ENCODE measurements around the gene SH3BP5L.

The SH3BP5L gene

DNA sequence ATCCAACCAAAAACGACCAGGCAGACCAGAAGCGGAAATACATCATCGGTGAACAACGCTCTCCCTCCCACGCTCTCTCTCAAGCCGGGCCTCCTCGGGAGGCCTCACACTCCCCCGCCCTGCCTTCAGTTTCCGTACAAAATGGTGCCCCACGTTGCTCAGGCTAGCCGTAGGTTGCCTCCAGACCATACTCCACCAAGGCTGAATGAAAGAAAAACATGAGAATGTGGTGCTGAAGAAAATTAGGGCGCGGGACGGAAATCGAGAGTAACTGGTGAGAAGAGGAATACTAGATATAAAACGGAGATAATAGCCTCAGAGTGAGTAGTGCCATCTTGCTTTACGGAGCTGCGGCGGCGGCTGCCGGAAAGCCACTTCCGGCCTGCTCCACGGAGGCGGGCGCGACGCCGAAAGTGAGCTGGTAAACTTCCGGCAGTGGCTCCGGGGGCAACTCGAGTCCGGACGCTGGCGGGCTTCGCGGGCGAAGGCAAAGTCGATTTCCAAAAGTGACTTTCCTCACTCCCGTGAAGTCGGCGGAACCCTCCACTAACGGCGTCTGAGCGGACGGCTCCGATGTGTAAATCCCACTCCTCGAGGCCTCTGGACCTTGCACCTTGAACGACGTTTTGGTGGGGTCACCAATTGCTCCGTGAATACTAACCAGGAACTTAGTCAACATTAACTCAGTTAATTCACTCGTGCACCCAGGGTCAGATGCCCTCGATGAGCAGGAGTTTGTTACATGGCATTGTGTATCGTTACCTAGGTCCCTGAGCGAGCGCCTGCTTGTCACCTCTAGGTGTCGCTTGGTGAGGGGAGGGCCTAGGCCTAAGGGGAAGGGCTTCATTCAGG, at the start of gene SH3BP5L:
Gene SH3BP5L (minus strand): TSS at position 7 of the 852 bp plus-strand sequence. CDS start 980 bp downstream, outside the sequence.
- peak; percentile 86 for DNase-seq (ENCODE audit: low read depth)

DNA sequence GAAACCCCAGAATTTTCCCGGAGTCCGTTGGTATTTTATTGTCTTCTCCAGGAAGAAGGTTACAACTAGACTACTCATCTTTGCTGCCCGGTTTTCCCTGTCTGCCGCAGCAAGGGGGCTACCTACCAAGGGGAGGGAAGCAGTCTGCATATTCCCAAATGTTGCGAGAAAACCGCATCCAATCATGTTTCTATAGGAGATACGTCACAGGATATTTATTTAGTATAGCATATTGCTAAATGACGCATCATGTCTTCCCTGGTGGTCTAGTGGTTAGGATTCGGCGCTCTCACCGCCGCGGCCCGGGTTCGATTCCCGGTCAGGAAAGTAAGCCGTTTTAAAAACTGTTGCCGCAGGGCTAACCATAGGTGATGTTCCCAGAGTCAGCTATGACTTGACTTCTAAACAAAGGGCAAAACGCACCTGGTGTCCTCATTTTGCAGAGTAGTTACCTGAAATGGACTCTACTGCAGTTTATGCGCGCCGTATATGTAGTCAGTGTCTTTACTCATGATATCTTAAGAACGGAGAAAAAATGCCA, 48.3 kb upstream of the SH3BP5L start:
- DNase-seq (ENCODE audit: low read depth): no peak

GRCh38 chr1:248873409-248873992, 47.8 kb upstream of the SH3BP5L start:
- DNase-seq (ENCODE audit: low read depth): peak; percentile 80

GRCh38 chr1:248872752-248873408, 47.2 kb upstream of the SH3BP5L start:
- DNase-seq (ENCODE audit: low read depth): peak; percentile 38

DNA sequence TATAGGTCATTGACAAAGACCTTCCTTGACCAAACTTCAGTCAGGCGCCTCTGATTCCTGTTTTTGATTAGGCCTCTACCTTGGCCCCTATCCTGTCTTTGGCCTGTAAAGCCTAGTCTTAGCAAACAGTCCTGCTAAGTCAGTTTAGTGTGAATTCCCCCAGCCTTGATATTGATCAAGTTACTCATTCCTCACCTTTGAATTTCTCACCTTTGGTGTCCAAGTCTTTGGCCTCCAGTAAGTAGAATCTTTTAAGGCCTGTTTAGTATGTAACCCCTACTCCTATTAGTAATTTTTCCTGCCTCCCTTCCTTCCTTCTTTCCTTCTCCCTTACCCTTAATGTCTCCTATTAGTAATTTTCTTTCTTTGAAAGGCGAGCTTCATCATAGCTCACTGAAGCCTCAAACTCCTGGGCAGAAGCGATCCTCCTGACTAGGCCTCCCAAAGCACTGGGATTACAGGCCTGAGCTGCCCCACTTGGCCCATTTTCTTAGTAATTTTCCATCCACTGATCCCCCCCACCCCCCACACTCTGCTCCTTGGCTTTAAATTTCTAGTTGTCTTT, 46.2 kb upstream of the SH3BP5L start:
- no peak for DNase-seq (ENCODE audit: low read depth)

DNA sequence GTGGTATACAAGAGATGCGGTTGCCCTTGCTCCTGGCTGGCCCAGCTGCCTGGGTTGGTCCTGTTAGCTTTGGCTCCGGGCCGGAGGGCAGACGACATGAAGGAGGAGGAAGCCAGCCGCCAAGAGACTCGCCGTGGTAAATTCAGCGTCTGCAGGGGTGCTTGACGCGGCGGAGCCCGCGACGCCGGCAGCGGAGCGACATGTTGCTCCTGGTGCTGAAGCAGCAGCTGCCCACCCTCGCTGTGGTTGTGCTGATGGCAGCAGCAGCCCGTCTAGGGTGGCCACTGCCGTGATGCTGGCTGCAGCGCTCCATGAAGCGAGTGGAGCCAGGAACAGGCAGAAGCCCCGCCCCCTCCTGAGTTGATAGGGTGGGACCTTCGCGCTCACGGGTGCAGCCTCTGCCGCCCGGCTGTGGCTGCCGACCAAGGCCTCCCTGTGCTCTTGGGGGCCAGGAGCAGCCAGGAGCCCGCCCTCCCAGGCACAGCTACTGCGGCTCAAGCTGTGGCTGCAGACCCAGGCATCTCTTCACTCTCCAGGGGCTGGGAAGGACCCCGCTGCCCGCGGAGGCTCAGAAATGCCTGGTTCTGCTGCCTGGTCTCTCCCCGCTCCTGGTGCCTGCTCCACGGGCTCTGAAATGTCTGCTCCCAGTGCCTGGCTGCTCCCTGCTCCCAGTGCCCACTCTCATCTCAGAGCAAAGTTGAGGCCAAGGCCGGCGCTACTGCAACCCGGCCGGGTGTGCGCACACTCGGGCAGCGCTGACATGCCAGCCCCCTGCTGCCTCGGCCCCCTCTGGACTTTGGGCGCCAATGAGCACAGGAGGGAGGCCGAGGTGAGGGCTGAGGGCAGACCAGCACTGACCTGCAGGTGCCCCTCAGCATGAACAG, 37.5 kb upstream of the SH3BP5L start:
- no peak for DNase-seq (ENCODE audit: low read depth)

- no peak for DNase-seq (ENCODE audit: low read depth)
Observed at GRCh38 chr1:248862695-248862997, 36.9 kb upstream of the SH3BP5L start.

GRCh38 chr1:248861616-248862015, 35.9 kb upstream of the SH3BP5L start:
- DNase-seq (ENCODE audit: low read depth): no peak

DNA sequence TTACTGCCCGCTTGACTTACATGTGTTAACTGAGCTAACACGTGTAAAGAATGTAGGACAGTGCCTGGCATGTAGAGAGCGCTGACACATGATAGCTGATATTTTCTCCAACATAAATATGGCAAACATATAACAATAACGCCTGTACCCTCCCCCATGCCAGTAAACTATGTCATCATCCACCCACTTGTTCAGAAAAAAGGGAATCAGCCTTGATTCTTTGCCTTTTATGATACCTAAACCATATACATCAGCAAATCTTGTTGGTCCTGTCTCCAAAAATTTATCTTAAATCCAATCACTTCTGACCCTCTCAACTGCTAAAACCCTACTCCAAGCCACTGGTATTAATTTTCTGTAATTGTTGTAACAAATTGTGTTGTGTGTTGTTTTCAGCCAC, 34.3 kb upstream of the SH3BP5L start:
- DNase-seq (ENCODE audit: low read depth): no peak

- DNase-seq (ENCODE audit: low read depth): peak; percentile 70
Observed at GRCh38 chr1:248858891-248859889, 33.5 kb upstream of the SH3BP5L start, which contains the start of gene ZNF692. Gene ZNF692, minus strand, starts transcription at chr1:248859085. Its CDS starts 776 bp downstream, at chr1:248858309.

- no peak for DNase-seq (ENCODE audit: low read depth)
Observed at GRCh38 chr1:248858096-248858890, 32.6 kb upstream of the SH3BP5L start.

GRCh38 chr1:248857749-248858095, 32.0 kb upstream of the SH3BP5L start:
- DNase-seq (ENCODE audit: low read depth): no peak

DNA sequence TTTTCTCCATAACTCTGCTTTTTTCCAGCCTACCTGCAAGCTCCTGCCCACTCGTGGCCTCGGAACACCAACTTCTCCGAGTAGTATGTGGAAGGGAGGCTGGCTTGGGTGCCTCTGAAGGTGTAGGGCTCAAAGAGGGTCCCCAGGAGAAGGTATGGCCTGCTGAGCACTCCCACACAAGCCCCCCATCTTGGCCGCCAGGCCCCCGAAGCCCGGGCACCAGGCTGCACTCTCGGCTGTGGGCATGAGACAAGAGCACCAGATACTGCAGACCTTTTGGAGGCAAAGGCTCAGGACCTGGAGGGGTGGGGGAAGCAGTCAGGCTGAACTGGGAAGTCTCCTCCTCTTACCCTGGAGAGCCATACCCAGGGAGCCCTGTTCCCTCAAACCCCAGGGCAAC, 31.5 kb upstream of the SH3BP5L start:
- no peak for DNase-seq (ENCODE audit: low read depth)

DNA sequence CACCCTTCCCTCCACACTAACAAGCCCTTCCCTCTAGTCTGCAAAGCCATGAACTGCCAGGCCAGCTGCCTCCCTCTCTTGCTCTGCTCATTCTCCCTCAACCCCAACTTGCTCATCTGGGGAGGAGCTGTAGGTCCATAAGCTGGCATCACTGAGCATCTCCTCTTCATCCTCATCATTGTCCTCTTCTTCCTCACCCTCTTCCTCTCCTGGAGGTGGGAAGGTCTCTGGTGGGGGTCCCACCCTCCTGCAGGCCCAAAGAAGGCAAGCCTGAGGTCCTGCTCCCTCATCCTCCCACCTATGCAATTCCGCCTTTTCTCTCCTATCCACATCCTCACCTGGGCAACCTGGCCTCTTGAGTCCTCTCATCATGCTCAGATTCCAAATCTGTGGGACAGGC, 30.5 kb upstream of the SH3BP5L start:
- DNase-seq (ENCODE audit: low read depth): no peak

DNA sequence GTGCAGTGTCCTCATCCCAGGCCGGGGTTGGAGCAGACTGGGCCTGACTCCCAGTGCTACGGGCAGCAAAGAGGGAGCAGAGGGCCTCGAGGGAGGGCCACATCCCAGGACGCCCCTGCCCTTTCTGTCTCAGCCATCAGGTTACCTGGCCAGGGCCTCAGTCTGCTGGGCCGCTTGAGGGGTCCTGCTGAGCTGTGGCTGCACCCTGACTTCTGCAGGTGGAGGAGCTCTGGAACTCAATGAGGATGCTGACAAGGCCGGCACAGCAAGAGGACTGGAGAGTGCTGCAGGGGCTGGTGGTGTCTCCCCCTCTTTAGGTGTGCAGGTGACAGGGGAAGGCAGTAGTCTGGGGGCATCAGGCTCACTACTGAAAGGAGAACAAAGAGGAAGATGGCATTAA, 29.9 kb upstream of the SH3BP5L start:
- DNase-seq (ENCODE audit: low read depth): no peak

DNA sequence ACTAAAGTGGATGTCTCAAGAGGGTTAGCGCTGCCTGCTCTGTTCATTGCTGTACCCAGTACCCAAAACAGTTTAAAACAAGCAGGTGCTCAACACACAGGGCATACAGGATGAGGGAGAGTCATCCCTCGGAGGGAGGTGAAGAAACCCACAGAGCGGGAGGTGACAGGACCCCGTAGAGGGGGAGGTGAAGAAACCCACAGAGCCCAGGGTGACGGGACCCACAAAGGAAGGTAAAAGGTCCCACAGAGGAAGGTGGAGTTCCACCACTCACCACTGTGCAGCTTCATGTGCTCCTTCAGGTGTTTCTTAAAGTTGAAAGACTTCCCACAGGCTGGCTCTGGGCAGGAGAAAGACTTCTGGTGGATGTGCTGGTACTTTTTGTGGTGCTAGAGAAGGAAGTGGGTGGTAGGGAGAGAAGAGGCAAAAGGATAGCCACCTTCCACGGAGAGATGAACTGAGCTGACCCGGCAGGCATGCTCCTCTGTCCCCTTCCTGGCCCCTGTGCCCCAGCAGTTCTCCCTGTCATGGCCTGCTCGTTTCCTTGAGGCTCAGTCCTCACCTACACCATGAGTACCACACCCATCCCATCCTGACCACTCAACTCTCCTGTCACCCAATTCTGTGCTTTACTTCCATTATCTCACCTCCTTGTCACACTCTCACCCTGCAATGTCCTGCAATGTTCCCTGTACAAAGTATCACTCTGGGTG, 28.1 kb upstream of the SH3BP5L start:
- DNase-seq (ENCODE audit: low read depth): no peak

GRCh38 chr1:248852481-248853405, 27.0 kb upstream of the SH3BP5L start:
- DNase-seq (ENCODE audit: low read depth): no peak

DNA sequence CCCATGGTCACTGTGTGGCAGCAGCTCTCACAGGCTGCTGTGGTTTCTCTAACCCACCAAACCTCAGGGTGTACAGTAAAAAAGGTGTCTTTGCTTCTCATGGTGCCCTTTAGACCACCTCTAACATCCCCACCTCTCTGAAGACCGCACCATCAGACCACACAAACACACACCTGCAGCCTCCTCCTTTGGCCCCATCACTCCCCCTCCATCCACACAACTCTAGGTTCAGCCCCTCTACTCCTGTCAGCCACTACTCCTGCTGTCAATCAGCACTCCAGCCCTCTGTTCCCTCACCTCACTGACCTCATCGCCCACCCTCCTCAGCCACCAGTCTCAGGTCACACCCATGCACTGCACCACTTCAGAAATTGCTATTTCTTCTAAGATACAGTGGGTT, 25.7 kb upstream of the SH3BP5L start:
- no peak for DNase-seq (ENCODE audit: low read depth)

All from GM04503 (cell line).